D721Med (cell line): Measurements from ENCODE around the gene XXYLT1.

Experiments used
- DNase-seq: peaks from one replicate; pipeline ENCODE4 v3.0.0; 2011; ENCODE audit warnings: low spot score; ENCODE audit not compliant: insufficient read length
- FAIRE-seq: peaks from 2 replicates; lab custom pipeline; 2011; peaks lifted over from hg19 to GRCh38; lab: Jason Lieb, UNC
- TF ChIP-seq, protein P1 (sequence below): IDR thresholded peaks from 2 replicates; pipeline ENCODE4 v1.5.1; 2012; ENCODE audit warnings: mild to moderate bottlenecking, control low read depth; ENCODE audit not compliant: insufficient read depth; ENCODE audit errors: missing control alignments

Gene XXYLT1

DNA sequence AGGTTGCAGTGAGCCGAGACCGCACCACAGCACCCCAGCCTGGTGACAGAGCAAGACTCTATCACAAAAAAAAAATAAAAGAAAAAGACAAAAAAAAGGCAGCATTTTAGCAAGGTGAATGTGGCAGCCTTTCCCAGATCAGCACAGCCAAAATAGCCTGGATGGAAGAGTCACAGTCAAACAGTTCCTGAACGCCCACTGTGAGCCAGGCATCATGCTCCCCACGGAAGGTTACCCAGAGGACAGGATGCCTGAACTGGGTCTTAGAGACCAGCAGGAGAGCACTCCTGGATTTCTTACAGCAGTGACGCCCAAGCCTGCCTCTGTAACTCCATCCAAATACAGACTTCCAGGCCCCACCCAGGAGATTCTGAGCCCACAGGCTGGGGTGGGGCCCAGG lies 4.5 kb downstream of the XXYLT1 start:
- DNase-seq: no peak
- TF ChIP-seq, protein P1, sequence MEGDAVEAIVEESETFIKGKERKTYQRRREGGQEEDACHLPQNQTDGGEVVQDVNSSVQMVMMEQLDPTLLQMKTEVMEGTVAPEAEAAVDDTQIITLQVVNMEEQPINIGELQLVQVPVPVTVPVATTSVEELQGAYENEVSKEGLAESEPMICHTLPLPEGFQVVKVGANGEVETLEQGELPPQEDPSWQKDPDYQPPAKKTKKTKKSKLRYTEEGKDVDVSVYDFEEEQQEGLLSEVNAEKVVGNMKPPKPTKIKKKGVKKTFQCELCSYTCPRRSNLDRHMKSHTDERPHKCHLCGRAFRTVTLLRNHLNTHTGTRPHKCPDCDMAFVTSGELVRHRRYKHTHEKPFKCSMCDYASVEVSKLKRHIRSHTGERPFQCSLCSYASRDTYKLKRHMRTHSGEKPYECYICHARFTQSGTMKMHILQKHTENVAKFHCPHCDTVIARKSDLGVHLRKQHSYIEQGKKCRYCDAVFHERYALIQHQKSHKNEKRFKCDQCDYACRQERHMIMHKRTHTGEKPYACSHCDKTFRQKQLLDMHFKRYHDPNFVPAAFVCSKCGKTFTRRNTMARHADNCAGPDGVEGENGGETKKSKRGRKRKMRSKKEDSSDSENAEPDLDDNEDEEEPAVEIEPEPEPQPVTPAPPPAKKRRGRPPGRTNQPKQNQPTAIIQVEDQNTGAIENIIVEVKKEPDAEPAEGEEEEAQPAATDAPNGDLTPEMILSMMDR: no peak
- no peak for FAIRE-seq

DNA sequence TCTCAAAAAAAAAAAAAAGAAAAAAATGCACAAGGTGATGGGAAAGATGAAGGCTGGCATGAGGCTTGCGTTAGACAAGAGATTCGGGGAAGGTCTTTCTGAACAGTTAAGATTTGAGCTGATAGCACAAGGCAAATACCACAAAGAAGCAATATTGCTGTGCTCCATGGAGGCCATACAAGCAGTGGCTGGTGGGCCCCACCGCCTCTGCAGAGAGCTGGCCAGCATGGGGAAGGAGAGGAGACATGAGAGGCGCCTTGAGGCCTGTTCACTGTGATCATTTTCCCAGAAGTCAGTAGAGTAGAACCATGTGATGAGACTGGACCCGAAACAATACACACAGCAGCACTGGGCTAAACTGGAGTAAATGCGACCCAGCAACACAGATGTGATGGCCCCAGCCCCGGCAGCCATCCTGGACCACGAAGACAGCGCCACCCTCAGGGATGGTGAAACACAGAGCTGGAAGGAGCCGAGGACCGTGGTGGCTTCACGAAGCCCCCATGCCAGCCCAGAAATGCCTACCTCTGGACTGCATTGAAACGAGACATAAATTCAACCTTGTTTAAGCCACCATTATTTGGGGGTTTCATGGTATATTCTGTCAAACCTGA lies 5.5 kb downstream of the XXYLT1 start:
- FAIRE-seq (no peak), DNase-seq (no peak)
- TF ChIP-seq, protein P1: no peak

DNA sequence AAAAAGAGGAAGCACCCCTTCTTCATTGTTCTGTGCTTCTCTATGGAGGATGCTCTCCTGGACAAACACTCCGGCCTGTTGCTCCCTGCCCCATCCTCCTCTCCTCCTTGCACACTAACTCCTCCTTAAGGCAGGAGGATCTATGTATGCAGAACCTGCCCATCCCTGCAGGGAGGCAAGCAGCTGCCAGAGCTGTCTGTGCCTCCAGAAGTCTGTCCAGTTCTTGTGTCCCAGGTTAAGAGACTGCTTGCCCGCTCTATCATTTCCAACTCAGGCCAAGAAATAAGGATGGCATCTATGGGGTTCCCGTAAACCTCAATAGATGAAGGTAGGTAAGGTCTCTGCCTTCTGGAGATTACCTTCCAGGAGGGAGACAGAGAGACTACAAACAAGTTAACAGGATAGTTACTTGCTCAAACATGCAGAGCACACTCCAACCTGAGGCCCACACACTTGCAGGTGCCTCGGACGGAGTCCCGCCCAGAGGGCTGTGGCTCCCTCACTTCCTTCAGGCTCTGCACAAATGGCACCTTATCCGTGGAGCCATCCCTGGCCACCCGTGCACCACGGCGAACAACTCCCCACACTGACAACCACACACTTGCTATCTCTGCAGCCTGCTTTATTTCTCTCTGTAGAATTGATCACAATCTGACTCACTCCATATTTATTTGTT lies 6.9 kb downstream of the XXYLT1 start:
- TF ChIP-seq, protein P1: no peak
- DNase-seq (no peak), FAIRE-seq (no peak)

DNA sequence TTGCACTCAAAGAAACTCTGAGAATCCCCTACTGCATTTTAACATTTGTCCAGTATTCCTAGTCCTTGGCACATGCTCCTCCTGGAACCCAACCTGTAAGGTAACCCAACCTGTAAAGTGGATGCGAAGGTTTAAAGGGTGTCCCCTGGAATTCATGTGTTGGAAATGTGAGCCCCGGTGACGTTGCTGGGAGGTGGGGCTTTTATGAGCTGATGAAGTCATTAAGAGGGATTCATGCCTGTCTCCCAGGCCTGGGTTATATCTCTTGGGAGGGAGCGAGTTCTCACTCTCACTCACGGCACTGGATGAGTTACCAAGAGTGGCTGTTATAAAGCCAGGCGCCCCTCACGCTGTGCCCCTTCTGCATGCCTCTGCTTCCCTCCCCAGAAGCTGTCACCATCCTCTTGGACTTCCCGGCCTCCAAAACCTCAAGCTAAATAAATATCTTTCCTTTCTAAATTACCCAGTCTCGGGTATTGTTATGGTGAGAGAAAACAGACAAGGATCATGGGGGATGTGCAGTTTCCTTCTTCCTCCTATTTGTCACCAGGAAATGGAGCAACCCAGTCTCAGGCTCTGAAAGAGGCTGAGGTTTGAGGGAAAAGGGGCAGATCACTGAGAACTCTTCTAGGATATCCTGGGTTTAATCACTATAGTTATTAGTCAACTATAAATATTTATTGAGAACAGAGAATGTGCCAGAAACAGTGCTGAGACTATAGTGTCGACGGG lies 7.6 kb downstream of the XXYLT1 start:
- no peak for FAIRE-seq
- TF ChIP-seq, protein P1: no peak
- no peak for DNase-seq

DNA sequence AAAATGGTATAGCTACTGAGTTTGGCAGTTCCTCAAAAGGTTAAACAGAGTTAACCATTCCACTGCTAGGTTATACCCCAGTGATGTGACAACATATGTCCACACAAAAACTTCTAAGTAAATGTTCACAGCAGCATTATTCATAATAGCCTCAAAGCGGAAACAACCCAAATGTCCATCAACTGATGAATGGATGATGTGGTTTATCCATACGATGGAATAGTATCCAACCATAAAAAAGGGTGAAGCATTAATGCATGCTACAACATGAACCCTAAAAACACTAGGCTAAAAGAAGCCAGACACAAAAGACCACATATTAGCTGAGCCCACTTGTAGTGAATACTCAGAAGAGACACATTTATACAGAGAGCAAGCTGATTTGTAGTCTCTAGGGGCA lies 9.0 kb downstream of the XXYLT1 start:
- DNase-seq (no peak), FAIRE-seq (no peak)
- TF ChIP-seq, protein P1: no peak

DNA sequence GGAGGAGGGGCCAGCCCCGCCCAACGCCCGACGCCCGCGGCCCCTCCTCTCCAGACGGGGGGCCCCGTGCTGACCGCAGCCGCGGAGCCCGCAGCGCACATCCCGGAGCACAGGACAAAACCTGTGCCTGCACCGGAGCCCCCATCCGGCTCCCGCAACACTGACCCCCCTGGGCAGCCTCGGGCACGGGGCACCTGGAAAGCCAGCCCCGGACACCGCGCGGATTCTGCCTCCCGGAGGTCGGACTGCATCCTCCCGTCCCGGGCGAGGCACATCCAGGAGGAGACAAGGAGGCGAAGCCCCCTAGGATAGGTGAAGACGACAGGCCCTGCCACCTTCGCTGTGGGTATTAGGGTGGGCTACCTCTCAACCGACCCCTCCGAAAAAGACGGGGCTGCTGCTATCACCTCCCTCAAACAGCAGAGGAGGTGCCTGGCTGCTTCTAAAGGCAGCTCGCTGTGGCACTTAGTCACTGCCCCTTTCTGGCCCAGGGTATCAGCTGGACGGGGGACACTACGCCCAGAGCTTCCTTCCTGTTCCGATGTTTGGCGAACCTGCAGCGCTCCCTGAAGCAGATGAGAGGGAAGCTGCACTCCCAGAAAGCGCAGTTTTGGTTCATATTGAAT lies 10.6 kb downstream of the XXYLT1 start:
- no peak for DNase-seq
- FAIRE-seq: no peak

More for the DNA sequence above, 10.6 kb downstream of the XXYLT1 start:
- TF ChIP-seq, protein P1: no peak
